ENCODE results near the gene IP6K1. TPM values are rescaled to one million over a fixed set of nuclear protein-coding genes. Genes with fewer than 3 reads are reported as not detected.

IP6K1 gene
- total RNA-seq, 6 experiments from 2014 or later, result 12.6 to 19.6 (median 16.2) TPM

- TF ChIP-seq CTCF (IDR thresholded peaks at IDR 0.05) (no peak), POLR2A (IDR thresholded peaks at IDR 0.05) (no peak)
- peaks cover 0 to 4% (median 1%) of the 10 kb centered on the region in 4 donors for H3K36me3 ChIP-seq
- intact Hi-C loops (cut with DNase I), result no loop called here
- H3K4me3 ChIP-seq, result no peak overlapping the region
- no peaks in the 10 kb centered on the region for H3K27me3 ChIP-seq
- no peak for DNase-seq
- H3K4me1 ChIP-seq, result peaks cover 0 to 8% (median 0%) of the 10 kb centered on the region in 4 donors
- H3K9me3 ChIP-seq, result no peaks in the 10 kb centered on the region
- ATAC-seq, result no peak
- no peak overlapping the region for H3K27ac ChIP-seq
Observed at GRCh38 chr3:49740427-49740826, 45.9 kb downstream of the IP6K1 start.

DNA sequence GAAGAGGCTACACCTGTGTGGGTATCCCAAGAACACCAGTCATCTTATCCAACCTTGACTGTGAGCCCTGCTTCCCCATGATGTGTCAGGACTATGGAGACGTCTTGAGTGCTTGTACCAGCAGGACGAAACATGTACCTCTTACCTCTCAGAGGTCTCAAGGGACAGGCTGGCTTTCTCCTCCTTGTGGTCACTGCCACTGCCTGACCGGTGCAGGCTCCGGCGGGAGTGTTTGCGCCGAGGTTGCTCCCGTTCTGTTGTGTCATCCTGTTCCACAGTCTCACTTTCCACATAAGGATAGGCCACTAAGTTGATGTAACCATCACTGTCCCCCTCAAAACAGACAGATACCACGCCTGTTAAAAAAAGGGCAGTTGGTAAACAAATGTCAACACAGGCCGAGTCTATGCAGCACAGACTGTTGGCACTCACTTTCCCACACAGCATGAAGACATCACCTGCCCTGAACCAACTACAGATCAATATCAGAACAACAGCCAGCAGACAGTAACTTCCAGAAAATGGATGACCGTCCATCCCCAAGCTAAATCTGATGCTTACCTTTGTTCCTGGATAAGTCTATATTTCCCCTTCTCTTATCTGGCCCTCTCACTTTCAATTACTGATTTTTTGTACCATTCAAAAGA, 48.2 kb downstream of the IP6K1 start:
- intact Hi-C loops (cut with DNase I), result no loop called here
- Histone ChIP-seq H3K36me3 (peaks cover 0 to 8% (median 1%) of the 10 kb centered on the region in 4 donors), H3K27me3 (no peaks in the 10 kb centered on the region), H3K9me3 (no peaks in the 10 kb centered on the region), H3K27ac (peak overlapping the region in 2 of 3 donors; percentile 2 to 5), H3K4me3 (no peak overlapping the region), H3K4me1 (peaks cover 0 to 8% (median 0%) of the 10 kb centered on the region in 4 donors)
- DNase-seq (peak in 1 of 3 donors; percentile 53), ATAC-seq (peak; percentile 88 to 90 (median 90))
- WGBS (ENCODE audit: insufficient coverage, low coverage, low lambda C conversion rate, missing lambda C conversion rate), result 60% methylated on average over 9 of the region's 11 CpGs
- TF ChIP-seq POLR2A (IDR thresholded peaks at IDR 0.05) (no peak), CTCF (IDR thresholded peaks at IDR 0.05) (no peak)

DNA sequence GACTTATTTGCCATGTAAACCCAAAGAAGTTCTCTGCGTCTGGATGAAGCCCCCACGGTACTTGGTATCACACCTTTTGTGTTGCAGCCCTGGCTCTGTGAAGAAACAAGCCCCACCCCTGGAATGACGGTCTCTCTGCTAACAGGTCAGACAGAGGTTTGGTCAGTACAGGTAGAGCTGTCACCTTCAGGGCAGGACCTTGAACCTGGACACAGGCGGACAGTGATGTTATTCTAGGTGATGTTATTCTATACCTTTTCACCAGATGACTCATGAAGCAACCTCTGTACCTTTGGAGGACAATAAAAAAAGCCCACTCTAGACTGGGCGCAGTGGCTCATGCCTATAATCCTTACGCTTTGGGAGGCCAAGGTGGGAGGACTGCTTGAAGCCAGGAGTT, 51.6 kb downstream of the IP6K1 start:
- no peak for TF ChIP-seq CTCF (IDR thresholded peaks at IDR 0.05)
- no peak for TF ChIP-seq POLR2A (IDR thresholded peaks at IDR 0.05)
- Histone ChIP-seq H3K4me3 (no peak overlapping the region), H3K27ac (no peak overlapping the region), H3K4me1 (peaks cover 0 to 8% (median 0%) of the 10 kb centered on the region in 4 donors), H3K27me3 (no peaks in the 10 kb centered on the region), H3K36me3 (peaks cover 0 to 33% (median 9%) of the 10 kb centered on the region in 4 donors), H3K9me3 (no peaks in the 10 kb centered on the region)
- intact Hi-C loops (cut with DNase I), result no loop called here
- WGBS (ENCODE audit: insufficient coverage, low coverage, low lambda C conversion rate, missing lambda C conversion rate), result 93% methylated on average over 6 of the region's 6 CpGs
- no peak for DNase-seq
- no peak for ATAC-seq

DNA sequence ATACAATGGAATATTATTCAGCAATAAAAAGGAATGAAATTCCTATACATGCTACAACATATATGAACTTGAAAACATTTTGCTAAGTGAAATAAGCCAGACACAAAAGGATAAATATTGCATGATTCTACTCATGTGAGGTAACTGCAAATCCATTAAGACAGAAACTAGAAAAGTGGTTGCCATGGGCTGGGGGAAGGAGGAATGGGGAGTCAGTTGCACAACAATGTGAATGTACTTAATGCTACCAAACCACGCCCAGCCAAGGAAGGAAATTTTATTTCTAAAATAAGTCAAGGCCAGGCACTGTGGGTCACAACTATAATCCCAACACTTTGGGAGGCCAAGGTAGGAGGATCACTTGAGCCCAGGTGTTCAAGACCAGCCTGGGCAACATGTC, 52.8 kb downstream of the IP6K1 start:
- H3K27ac ChIP-seq, result no peak overlapping the region
- ATAC-seq, result no peak
- no peak for TF ChIP-seq POLR2A (IDR thresholded peaks at IDR 0.05)
- TF ChIP-seq CTCF (IDR thresholded peaks at IDR 0.05), result no peak
- no peaks in the 10 kb centered on the region for H3K9me3 ChIP-seq
- 91% methylated on average over 1 of the region's 1 CpG for WGBS (ENCODE audit: insufficient coverage, low coverage, low lambda C conversion rate, missing lambda C conversion rate)
- no peak for DNase-seq
- H3K4me3 ChIP-seq, result no peak overlapping the region
- intact Hi-C loops (cut with DNase I), result no loop called here
- peaks cover 0 to 33% (median 9%) of the 10 kb centered on the region in 4 donors for H3K36me3 ChIP-seq
- H3K27me3 ChIP-seq, result no peaks in the 10 kb centered on the region
- H3K4me1 ChIP-seq, result peaks cover 0 to 5% (median 0%) of the 10 kb centered on the region in 4 donors
